GM18858 (cell line): ENCODE measurements around the gene GPSM1.
A peak's percentile ranks its signal among the peaks of the same experiment; 100 is the strongest.
"Not testable (repeated sequence)": the region's sequence is repeated elsewhere in the genome, so short reads cannot be mapped to it uniquely, and the experiment has no call there.

Source experiments
- ATAC-seq: cut with Tn5 transposase; IDR thresholded peaks from one replicate; pipeline ENCODE4 v1.9.1; 2021; ENCODE audit not compliant: unreplicated experiment

Gene GPSM1

GRCh38 chr9:136392538-136393449 lies 65.5 kb downstream of the GPSM1 start:
- ATAC-seq = no peak

DNA sequence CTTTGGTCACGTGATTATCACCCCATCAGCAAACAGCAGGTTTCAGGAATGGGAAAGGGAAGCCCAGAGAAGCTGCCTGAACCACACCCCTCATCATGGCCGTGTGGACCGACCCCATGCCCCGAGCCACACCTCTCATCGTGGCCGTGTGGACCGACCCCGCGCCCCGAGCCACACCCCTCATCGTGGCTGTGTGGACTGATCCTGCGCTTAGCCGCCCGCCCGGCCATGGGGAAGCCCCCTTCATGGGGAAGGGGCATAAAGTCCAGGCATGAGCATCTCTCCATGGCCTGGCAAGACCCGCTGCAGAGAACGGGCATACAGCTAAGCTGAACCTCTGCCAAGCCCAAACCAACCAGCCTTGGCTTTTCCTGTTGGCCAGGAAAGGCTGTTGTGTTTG lies 66.2 kb downstream of the GPSM1 start:
- ATAC-seq = no peak

GRCh38 chr9:136394312-136395019 lies 67.1 kb downstream of the GPSM1 start:
- ATAC-seq = no peak

DNA sequence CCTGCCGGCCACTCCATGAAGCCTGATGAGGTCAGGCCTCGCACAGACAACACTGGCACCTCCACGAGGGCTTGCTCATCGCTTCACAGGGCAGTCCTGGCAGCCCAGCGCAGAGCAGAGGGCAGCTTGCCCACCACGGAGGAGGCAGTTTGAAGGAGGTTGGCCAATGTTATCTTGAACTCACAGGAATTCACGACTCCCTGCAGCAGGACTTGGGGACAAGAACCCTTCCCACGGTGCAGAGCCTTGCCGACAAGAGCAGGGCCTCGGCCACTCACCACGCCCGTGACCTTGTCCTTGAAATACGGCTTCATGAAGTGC lies 67.6 kb downstream of the GPSM1 start:
- no peak for ATAC-seq

DNA sequence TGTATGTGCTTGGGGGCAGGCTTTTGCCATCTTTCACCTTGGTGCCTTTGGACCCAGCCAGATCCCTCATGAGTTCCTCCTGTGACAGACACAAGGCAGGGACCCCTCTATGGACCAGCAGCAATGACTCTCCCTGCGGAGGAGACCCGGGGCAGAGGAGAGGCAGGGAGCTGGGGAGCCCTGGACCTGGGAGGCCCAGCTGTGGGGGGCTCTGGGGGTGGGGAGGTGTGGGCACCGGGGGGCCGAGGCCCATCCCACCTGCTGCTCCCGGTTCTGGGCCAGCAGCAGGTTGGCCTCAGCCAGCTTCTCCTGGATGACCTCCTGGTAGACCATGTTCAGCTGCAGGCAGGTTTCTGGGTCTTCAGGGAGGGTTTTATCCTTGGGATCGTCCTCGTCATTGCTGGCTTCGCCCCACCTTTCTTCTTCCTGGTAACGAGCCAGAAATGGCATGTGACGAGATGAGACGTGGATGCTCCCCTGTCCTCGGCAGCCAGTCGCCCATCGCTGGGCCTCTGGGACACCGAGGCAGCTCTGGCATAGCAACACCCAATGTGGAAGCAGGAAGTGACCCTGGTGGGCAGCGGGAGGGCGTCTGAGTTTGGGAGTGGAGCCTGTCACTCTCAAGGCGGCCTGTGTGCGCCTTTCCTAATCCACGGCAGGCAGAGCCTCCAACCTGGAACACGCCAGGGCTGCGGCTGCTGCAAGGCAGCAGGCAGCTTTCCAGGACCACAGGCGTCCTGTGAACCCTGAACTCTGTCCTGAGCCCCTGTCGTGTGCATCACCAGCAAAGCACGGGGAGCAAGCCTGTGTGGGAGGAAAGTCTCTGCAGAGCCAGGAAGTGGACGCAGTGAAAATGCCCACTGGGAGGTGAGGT lies 68.2 kb downstream of the GPSM1 start:
- no peak for ATAC-seq

- ATAC-seq = no peak
These were observed 68.8 kb downstream of the GPSM1 start for GRCh38 chr9:136396219-136396515.

GRCh38 chr9:136397643-136398042 lies 70.3 kb downstream of the GPSM1 start:
- no peak for ATAC-seq

- ATAC-seq = no peak
These were observed 70.9 kb downstream of the GPSM1 start for GRCh38 chr9:136398286-136398685.

DNA sequence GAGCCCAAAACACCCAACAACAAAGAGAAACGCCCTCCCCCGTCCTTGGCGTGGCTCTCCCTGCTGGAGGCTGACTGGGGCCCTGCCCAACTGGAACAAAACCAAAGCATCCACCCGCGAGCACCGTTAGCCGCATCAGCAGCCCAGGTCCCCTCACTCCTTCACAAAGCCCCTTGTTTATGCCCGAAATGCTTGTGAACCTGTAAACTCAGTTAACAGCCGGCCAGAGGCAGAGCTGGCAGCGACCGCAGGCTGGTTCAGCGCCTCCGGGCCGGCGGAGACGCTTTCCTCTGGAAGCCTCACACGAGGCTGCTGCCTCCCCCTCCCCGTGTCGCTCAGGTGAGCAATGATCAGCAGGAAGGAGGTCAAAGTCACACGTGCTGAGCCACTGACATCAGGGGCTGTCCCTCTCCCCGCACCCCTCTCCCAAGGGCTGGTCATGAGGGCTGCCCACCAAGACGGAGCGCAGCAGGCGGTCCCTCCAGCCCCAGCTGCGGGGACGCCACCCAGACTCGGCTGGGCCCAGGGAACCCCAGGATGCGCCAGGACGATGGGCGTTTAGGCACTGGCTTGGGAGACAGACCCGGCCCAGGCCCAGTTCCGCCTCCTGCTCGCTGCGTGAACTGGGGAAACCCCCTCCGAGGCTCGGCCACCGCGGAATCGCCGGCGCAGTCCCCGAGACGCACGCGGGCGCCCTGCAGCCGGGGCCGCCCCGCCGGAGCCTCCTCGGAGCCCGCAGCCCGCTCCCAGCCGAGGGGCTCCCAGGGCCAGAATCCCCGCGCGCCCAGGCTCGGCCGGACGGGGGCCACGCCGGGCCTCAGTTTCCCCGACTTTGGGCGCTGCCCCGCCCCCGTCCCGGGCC lies 72.1 kb downstream of the GPSM1 start:
- peak; percentile 5 for ATAC-seq

DNA sequence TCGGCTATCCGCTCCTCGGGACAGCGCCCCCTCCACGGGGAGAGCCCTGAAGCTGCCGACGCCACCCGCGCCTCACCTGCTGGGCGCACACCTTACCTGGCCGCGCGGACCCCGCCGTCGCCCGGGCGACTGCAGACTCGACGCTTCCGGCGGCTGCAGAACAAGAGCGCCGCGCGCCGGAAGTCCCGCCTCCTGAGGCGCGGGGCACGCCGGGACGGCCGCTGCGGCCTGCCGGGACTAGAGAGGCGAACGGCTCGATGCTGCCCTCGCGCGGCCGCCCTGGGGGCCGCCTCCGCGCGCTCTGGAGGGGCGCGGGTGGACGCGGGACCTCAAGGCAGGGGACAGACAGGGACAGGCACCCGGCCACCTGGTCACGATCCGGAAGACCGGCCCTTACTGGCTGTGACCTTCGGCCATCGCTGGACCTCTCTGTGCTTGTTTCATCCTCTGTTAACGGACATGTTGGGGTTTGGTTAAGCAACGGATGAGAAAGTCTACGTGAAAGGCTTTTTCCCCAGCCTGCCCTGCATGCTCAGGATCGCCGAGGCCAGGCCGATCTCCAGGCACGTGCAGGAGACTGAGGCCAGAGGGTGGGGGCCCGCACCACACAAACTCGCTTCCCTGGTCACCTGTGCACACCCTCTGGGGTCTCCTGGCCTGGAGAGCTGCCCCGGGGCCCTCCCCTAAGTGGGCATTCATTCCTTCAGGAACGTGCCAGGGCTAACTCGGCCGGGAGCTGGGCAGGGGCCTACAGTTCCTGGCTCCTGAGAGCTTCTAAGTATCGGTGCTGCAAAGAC lies 72.9 kb downstream of the GPSM1 start, which contains the start of gene SNAPC4:
TSS of gene SNAPC4 (minus strand) at position 133 of the 797 bp plus-strand sequence. CDS start 1,742 bp downstream, outside the sequence.
- peak; percentile 54 for ATAC-seq

DNA sequence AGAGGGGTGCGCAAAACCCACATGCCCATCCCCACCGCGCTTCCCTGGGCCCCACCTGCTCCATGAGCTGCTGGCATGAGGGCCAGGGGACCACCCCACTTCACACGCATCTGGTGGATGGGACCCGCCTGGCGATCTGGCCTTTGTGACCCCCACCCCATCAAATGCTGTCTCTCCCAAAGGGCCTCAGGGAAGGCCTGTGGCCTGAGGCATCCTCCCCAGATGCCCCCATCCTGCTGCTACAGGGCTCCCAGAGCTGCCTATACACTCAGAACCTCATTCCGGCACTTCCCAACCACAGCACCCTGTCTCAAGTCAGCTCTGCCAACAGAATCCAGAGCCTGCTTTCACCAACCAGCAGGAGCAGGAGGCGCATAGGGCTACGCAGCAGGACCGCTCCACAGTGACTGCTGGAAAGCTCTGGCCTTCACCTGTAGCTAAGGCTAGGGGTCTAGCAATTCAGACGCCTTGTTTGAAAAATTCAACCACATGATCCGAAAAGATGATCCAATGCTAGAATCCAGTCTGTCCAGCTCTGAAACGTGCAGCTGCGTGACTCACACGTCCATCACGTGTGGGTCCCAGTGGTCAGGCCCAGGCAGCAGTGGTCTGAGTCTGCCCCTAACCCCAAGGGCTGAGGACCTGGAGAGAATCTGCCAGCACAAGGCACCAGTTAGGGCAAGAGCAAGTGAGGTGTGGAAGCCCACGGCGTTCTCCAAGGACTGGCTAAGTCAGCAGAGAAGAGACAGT lies 74.0 kb downstream of the GPSM1 start:
- ATAC-seq = no peak

DNA sequence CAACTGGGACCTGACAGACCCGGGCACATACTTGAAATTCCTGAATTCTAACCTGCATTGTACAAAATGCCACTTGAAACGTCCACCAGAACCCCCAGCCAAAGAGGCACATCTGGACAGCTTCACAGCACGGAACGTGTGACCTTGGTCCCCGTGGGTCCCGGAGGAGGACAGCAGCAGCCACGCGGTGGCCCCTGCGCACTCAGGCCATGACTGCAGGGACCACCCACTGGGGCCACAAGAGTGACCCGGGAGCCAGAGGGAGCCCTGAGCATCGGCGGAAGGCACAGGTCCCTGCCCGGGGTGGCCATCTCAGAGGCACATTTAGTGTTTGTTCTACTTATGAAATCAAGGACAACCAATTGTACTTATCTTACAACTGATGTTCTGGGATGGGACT lies 74.7 kb downstream of the GPSM1 start:
- ATAC-seq = no peak

GRCh38 chr9:136403538-136403914 lies 76.2 kb downstream of the GPSM1 start:
- no peak for ATAC-seq

- no peak for ATAC-seq
These were observed 76.8 kb downstream of the GPSM1 start for GRCh38 chr9:136403915-136404800.

DNA sequence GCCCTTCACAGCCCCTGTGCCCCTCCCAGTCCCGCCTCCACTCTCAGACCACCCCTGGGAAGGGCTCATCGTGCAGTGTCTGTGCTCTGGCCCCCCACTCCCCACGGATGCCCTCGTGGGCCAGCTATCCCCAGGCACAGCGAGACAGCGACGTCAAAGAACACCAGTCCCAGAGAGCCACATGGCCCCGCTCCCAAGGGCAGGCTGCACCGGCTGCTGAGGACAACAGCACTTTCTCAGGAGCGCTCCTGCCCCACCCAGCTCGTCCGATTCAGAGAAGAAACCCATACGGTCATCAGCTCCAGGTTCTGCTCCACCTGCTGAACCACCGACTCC lies 77.4 kb downstream of the GPSM1 start:
- ATAC-seq = no peak

GRCh38 chr9:136405481-136405880 lies 78.1 kb downstream of the GPSM1 start:
- ATAC-seq = no peak

GRCh38 chr9:136405904-136406303 lies 78.6 kb downstream of the GPSM1 start:
- not testable (repeated sequence) for ATAC-seq

DNA sequence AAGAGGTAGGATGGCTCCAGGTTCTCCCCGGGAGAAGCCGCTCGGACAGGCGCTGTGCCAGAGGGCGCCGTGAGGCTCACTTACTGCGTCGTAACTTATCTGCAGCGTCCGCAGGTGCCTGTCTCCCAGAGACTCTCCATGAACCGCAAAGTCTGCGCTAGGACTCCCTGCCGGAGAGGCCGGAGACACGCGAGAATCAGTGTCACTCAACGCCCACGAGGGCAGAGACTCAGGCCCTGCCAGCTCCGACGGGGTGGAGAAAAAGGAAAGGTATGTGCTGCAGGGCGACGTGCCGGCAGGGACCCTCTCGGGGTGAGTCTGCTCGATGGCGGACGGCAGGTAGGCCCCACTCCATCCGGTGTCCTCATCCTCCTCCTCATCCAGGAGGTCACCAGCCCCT lies 79.7 kb downstream of the GPSM1 start:
- ATAC-seq = not testable (repeated sequence)
